PC-3 (cell line): ENCODE data around the gene THUMPD3.

Source experiments
- CTCF ChIP-seq: fragments of 300-600 bp; sonication (generic); conservative IDR thresholded peaks from 2 replicates; pipeline ENCODE4 v1.5.1; 2017; ENCODE audit warnings: antibody characterized with exemption, low read depth, mild to moderate bottlenecking, low read length
- EZH2 ChIP-seq: fragments of 300-600 bp; sonication (generic); IDR thresholded peaks from one replicate; pipeline ENCODE4 v1.6.1; 2017; ENCODE audit warnings: antibody characterized with exemption, mild to moderate bottlenecking, low read length; ENCODE audit not compliant: unreplicated experiment

GRCh38 chr3:9412293-9412692 is 49.4 kb downstream of the THUMPD3 start:
- TF ChIP-seq CTCF (no peak), EZH2 (no peak)
